Activated T-cell treated with anti-CD3 and anti-CD28 coated beads for 1 hour (primary cell): ENCODE results near the gene FOXB1.

Experiments used
- DNase-seq: peaks from one replicate; pipeline ENCODE4 v3.0.0-alpha.2; 2020; ENCODE audit warnings: low read depth

Gene FOXB1

DNA sequence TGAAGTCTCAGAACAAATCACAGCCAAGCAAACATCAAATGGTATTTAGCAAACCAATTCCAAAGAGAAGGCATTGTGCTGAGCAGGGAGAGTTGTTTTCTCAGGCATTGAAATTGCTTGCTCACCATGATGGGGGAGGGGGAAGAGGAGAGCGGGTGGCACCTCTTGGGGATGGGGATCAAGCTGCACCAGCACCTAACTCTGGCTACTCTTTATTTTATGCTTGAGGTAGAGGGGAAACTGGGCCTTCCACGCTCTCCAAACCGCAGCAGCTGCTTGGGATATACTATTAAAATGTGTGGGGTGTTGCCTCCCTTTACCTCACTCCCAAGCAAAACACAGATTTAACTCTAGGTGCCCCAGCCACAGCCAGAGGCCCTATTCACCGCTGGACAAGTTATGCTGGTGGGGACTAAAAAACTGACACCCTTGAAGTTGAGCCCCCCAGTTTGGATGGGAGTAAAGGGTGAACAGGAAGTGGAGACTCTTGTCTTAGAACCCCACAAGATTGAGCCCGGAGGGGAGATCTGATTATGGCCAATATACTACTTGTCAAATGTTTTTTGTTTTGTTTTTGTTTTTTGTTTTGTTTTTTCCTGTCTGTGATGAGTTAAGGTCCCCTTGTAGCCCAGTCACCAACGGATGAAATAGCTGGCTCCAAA lies 5.0 kb upstream of the FOXB1 start:
- DNase-seq = no peak

DNA sequence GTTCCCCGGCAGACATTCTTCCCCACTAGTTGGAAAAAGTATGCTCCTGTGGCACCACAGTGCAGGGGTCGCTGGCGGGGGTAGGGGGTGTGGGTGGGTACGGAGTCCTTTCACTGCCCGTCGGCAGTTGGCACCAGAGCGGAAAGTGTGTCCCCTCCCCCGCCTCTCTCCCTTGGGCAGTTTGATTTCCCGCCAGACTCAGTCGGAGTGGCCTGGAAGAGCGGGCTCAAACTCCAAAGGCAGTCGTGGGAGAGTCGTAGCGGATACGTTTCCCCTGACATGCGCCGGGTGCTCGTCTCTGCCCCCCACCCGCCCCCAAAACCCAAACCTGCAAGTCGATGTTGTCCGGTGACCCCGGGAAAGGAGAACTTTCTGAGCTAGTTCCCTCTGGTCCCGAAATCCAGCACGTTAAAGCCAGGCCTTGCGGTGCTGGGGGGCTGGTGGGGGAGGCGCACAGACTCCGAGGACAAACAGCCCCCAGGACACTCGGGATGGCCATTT lies 4.4 kb upstream of the FOXB1 start:
- DNase-seq = no peak

DNA sequence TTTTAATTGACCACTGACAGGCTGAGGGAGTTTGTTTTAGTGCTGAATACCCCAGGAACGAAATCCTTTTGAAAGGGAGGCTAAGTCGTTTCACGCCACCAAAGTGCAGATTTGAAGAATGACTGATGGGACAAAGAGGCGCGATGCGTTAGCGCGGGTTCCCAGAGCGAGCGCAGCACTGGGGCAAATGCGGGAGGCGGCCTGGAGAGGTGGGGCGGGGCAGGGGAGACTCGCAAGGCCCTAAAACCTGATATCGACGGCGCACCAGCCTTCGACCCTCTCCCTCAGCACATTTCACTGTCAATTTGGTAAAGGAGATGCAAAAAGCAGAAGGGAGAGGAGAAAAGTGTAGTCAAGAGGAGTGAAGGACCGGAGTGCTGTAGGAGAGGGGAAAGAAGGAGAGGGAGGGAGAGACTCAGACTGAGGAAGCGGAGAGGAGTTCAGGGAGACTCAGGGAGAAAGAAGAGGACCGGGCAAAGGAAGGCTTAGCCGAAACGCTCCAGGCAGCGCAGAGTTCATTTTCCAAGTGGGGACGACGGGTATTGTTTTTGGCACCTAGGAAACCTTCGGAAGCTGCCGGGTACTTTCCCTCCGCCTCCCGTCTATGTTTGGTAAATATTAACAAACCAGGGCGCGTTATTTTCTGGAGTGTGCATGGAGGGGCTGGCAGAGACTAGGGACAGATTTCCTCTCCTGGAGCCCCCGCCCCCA lies 3.8 kb upstream of the FOXB1 start:
- DNase-seq = no peak

DNA sequence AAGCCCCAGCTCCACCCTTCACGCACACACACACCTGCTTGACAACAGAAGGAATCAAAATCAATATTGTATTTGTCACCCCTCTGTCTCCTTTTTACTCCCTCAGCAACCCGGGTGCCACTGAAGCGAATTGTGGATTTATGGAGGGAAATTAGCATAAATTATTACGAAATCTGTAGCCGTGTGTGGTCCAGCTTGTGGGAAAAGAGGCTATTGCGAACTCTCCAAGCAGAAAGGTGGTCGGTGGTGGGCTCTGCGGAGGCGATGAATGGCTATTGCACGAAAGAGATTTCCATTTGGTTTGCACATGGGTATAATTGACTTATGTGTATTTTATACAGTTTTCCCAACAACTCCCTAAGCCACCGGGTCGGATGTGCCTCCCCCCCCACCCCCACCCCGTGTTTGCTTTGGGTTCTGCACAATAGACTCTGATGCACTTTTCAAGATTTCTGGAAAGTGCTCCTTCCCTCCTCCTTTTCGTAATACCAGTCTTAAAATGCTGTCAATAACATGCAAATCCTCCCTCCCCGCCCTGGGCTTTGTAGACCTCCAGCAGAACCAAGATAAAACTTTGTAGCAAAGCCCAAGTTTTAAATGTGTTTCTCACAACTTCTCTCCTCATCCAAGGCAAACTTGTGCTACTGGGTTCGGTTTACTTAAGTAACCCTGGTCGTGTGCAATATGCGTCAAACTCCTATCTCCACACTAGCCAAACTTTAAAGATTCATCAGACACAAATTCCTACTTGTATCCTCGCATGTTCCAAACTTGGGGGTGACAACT lies 3.1 kb upstream of the FOXB1 start:
- no peak for DNase-seq

DNA sequence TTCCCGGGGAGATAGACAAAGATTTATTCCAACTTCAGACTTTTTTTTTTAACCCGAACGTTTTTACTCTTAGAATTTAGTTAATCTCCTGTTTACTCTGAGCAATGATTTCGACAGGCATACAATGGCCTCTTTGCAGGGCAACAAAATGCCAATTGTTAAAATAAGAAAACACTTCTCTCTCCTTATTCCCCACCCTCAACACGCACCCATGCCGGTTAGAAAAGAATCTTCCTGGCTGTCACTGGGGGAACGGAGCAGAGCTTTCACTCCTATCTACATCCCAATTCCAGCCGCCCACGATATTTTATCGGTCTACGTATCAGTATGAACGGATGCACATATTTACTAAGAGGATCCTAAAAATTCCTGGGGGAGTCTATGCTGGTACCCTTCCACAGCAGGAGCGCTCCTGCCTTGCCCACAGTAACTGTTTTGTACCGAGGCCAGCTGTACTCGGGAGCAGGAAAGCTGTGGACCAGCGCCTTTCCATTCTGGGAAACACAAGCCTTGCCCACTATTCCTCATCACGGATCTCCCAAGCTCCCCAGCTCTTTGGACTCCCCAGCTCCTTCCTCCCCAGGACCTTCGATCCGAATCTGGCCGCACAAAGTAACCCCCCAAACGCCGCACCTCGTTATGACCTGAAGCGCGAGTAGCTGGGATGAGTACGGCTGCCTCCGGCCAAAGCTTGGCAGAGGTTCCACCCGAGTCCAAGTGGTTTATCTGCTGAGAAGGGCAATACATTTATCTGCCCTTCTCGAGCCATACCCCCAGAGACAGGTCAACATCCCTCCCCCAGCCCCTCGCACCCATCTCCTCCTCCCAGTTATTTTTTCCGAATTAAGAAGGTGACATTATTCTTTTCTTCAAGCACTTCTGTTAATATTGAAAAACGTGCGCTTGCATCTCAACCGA lies 2.2 kb upstream of the FOXB1 start:
- DNase-seq = no peak

DNA sequence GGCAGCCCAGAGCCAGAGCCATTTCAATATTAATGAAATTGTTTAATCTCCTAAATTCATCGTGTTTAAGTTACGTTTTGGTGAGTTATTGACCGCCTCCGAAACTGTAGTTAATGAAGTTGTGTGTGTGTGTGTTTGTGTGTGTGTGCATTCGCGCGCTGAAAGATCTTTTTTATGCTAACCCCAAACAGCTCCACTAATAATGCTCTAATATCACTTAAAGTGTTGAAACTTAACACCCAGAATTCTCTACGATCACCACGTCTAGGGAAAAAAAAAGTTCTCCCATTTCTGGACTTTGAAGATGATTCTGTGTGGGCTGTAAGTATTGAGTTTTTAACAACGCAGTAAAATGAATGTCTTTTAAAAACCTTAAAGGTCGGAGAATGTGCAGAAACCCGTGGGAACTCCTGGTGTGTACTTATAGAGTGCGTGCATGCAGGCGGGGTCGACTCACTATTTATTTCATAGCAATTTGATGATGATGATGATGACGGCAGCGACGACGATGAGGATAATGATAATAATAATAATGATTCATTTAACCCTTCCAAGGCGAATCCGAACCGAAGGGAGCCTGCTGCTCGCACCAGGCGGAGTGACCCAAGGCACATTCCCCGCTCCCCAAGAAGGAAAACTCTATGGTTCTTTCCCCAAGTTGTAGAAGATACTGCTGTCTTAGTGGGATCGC lies 1.4 kb upstream of the FOXB1 start:
- DNase-seq = no peak

DNA sequence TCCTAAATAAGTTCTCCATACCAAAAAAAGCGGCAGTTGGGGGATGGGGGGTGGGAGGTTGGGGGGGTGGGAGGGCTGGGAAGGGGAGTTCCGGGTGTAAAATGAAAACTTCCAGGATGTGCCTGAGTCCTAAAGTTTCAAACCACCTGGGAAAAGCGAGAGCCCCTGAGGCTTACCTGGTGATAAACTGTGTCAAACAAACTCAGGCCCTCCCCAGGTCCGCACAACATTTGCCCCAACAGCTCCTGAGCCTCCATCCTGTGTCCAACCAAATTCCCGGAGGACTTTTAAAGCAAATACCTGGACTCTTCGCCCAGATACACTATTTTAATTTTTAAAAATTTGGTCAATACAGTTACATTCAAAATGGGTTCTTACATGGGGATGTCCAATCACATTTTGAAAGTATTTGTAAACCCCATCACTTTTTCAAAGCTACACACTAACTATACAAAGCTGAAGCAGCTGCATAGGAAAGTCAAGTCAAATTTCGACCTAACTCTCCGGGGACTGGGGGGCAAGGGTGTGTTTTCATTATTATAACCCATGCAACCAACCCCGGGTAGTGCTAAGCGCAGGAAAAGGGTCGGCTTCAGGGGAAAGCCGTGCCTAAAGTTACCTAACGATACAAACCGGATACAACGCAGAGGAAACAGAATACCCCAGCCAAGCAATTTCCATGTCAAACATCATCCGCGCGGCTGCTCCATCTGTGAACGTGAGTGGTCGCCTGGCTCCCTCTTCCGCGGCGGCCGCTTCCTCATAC lies 685 bp upstream of the FOXB1 start:
- no peak for DNase-seq

DNA sequence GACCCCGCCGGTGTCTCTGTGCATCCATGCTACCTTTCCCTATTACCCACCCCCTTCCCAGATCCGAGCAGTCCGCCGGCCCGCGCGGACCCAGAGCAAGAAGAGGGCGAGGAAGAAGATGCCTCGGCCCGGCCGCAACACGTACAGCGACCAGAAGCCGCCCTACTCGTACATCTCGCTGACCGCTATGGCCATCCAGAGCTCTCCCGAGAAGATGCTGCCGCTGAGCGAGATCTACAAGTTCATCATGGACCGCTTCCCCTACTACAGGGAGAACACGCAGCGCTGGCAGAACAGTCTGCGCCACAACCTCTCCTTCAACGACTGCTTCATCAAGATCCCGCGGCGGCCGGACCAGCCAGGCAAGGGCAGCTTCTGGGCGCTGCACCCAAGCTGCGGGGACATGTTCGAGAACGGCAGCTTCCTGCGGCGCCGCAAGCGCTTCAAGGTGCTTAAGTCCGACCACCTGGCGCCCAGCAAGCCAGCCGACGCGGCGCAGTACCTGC lies 788 bp downstream of the FOXB1 start:
- DNase-seq = no peak

DNA sequence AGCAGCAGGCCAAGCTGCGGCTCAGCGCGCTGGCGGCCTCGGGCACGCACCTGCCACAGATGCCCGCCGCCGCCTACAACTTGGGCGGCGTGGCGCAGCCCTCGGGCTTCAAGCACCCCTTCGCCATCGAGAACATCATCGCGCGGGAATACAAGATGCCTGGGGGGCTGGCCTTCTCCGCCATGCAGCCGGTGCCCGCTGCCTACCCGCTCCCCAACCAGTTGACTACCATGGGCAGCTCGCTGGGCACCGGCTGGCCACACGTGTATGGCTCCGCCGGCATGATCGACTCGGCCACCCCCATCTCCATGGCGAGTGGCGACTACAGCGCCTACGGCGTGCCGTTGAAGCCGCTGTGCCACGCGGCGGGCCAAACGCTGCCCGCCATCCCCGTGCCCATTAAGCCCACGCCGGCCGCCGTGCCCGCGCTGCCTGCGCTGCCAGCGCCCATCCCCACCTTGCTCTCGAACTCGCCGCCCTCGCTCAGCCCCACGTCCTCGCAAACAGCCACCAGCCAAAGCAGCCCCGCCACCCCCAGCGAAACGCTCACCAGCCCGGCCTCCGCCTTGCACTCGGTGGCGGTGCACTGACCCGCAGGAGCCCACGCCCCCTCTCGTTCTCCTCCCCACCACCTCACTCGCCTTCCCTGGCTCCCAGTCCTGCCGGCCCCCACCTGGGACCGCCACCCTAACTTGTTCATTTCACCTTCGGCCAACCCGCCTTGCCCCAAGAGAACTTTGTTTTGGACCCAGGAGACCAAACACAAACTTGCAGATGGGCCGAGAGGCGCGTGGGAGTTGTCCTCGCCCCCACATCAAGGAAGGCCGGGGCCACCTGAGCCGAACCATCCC lies 1.5 kb downstream of the FOXB1 start:
- DNase-seq = no peak

DNA sequence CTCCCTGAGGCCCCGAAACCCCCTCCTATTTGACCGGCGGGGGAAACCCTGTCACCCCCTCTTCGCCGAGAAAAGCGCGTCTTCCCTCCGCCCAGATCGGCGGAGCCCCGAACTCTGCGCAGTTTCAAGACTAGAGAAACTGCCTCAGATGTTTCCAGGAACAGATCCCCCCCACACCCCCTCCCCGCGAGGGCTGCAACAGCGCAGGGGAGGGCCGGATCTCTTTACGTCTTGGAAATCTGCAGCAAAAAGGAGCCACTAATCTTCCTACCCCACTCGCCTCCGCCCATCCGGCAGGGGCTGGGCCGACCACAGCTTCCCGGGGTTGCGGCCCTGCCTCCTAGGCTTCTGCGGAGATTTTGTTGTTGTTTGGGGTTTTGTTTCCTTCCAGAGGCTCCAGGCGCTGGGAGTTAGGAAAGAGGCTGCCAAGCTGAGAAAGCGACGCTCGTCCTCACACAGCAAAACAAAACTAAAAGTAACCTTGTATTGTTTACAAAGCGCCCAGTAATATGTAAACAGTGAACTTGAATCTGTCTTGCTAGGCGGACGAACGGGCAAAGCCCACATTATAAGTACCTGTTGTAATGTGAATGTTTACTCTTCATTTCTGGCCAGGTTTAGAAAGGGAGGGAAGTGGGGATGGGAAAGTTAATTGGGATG lies 2.2 kb downstream of the FOXB1 start:
- peak; percentile 53 for DNase-seq

DNA sequence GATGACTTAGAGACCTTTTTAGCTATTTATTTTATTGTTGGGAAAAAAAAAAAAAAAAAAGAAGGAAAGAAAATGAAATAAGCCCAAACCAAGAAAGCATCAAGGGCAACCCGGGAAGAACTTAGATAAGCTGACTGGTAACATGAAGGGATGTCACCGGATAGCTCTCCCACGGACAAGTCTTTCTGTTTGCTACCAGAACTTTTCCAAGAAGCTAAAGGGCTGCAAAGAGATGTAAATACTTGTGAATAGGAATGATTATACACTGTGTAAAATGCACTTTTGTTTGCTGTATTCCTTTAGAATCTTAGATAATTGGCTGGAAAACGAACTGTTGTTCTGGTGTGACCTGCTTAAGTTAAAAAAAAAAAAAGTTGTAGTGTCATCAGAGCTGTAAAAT lies 2.8 kb downstream of the FOXB1 start:
- DNase-seq = no peak

DNA sequence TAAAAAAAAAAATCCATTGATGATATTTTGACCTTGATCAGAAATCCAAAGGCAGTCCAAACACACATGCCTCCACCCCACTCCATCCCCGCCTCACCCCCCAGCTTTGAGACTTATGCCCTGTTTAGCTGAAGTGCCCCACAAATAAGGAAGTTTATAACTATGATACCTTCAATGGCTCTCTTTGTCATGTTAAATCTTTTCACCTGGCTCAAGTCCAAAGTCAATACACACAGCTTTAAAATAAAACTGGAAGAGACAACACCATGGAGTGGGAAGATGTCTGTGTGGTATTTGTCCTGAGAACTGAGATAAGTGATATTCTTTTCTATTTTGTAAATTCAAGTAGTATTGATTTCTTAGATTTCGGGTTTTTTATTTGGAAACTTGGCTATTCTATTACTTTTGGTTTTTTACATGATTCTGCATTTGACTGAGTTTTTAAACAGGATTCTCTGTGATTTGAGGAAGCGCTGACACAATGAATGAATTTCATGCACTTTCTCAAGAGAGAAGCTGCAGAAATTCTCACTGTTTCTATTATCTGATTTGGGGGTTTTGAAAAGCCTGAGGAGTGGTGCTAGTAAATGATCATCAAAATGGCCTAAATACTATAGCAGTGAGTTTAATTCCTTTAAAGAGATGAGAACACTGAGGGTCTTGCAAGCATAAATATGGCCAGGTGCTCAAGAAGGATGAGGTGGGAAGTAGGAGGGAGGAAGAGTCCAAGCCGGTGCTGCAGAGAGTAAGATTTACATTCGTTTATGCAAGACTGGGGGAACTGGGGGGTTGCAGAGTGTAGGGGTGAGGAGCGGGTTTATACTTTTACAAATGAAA lies 5.2 kb downstream of the FOXB1 start:
- DNase-seq = no peak

DNA sequence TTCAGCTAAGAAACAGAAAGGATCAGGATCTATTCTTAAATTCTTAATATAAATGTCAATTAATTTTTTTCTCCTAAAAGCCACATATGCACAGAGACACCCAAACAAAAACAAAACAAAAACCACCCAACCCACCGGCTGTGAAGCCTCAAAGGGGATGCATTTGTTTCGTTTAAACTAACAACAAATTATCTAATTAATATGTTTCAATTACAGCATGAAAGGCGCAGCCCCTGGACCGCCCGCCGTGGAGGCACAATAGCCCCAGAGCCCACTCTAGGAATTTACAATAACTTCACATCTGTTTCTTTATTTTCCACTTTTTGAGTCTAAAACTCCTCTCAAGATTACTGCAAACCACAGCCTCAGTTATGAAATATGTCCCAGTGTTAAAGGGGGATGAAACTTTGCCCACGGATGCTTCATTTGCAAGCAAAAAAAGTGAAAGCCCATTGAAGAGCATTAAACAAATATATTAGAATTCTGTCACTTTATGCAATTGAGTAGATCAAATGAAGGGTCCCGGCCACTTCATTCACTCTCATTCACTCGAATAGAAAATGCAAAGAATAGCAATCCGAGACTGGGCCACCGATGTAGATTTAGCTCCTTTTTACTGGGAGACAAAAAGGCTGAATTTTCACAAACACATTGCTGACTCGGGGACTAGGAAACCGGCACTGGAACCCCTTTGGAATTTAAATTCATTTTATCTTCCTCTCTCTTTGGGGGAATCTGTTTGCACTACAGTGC lies 6.0 kb downstream of the FOXB1 start:
- no peak for DNase-seq

DNA sequence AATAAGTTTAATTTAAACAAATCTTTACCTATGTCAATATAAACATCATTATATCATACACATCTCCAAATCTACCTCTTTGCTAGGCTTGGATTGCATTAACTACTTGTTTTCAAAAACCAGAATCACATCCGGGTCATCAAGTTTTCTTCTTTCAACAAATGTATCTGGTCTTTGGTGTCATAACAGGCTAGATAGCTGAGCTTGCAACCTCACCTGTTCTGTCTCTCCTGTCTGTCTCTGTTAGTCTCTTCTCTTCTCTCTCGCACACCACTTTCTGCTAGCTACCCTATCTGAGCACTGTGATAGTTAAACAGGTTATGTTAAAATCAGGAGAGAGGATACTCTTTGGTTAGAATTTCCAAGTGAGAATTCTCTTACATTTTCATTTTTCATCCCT lies 6.7 kb downstream of the FOXB1 start:
- no peak for DNase-seq

DNA sequence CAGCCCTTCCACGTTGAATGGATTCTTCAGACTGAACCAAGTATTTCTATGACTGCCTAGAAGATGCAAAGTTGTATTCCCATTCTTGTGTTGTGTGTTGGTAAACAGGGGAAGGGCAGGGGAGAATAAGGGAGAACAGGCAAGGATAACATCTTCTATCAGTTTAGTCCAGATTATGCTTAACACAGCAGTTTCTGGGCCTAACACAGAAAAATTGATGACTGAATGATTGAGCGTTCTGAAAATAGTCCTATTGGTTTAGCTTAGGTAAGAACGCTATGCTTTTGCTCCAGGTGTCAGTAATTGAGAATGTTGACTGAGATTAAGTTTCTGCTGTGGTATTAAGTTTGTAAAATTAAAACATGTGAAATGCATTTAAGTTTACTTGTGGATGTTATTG lies 8.6 kb downstream of the FOXB1 start:
- no peak for DNase-seq

DNA sequence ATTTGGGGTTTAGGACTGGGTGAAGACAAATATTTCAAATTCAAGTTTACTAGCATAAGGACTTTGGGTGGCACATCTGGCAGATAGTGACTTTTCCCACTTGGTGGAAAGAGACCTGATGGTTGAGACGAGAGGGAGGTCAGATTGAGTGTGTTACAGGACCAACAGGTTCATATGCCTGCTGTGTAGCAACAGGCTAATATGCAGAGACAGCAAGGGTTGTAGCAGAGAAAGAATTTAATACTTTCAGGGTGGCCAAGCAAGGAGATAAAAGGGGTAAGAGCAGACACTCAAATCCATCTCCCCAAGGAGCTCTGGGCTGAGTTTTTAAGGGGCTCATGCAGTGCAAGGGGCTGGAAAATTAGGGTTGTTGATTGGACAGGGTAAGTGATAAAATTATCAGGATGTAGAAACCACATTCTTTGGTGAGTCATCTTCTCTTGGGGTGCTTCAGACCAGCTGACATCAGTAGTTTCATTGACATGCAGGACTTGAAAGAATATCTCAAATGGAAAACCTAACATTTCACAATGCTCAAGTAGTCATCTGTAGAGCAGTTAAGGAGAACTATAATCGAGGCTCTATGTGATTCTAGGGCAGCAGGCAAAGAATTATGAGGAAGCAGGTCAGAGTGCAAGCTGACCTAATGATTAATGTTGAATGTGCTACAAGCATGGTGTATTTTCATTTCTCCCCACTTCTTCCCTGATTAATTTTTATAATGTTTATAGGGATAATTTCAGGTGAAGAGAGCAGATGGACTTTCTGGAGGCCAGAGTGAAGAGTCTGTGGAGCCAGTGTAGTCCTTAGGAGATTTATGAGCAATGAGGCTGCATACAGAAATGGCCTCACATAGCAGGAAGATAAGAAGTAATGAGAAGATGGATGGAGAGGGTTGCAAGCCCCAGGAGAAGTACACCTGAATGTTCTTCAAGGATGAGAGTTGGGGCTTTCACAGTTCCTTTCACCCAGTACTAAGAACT lies 13.7 kb downstream of the FOXB1 start:
- DNase-seq = no peak
